Left cardiac atrium (tissue), 4 donors: ENCODE measurements around the gene SMAD4. TPM values are rescaled to one million over a fixed set of nuclear protein-coding genes. Genes with fewer than 3 reads are reported as not detected.
A peak's percentile ranks its signal among the peaks of the same experiment; 100 is the strongest.
"Not testable (repeated sequence)": the region's sequence is repeated elsewhere in the genome, so short reads cannot be mapped to it uniquely, and the experiment has no call there.

ENCODE experiments used
- ATAC-seq, 2 donors: fragments of 200-7000 bp; cut with Tn5 transposase; one replicate each; pipeline ENCODE4 v1.9.1; 2020; ENCODE audit warnings: mild to moderate bottlenecking in 2 of 2, moderate library complexity in 2 of 2
- DNase-seq: peaks from one replicate; pipeline ENCODE4 v3.0.0-alpha.2; 2020
- intact Hi-C, 2 donors: fragments of 100-400 bp; cut with DNase I; formaldehyde crosslinking; loops; one replicate each; pipeline versions ENCODE4 v1.14.1 to v1.15.1; 2022 to 2023
- total RNA-seq, 2 donors: library from RNA; stranded (reverse); fragmentation: NEBNext Ultra II Directional; extraction: Animal tissue kit (Norgen Biotek cat#: 25700); gene quantifications; one replicate each; pipeline ENCODE4 v1.2.1, GENCODE V29; 2021
- donor health status: DM: no; HTN: yes; CAD: no.
- donor health status: DM: no; HTN: yes; CAD: no; lungs with severe emphysema.
- donor health status: DM: yes; HTN: yes; CAD: no.
- donor health status: Dilated cardiomyopathy.

SMAD4 gene
- total RNA-seq, 2 donors from 2014 or later: 77.1 to 87.9 TPM

DNA sequence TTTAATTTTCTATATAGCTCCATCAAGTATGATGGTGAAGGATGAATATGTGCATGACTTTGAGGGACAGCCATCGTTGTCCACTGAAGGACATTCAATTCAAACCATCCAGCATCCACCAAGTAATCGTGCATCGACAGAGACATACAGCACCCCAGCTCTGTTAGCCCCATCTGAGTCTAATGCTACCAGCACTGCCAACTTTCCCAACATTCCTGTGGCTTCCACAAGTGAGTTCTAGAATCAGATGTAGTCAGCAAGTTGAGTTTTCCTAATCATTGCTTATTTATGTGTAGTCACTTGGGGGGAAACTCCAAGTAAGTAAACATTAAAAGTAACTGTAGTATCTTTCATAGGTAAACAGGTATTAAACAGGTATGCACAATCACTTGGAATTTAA lies 24.8 kb downstream of the SMAD4 start:
- ATAC-seq (no peak), DNase-seq (no peak)
- intact Hi-C loops: loop anchor here in 1 of 2 donors (5.0 kb wide), 1 partner anchor 232 kb away; the partner anchor contains the start of gene MRO

- DNase-seq: no peak
- intact Hi-C loops: no loop called here
- ATAC-seq: no peak
Measured at GRCh38 chr18:51059969-51060368, 30.0 kb downstream of the SMAD4 start.

- no peak for ATAC-seq
- no peak for DNase-seq
- intact Hi-C loops: no loop called here
Measured at GRCh38 chr18:51064256-51064655, 34.2 kb downstream of the SMAD4 start.

DNA sequence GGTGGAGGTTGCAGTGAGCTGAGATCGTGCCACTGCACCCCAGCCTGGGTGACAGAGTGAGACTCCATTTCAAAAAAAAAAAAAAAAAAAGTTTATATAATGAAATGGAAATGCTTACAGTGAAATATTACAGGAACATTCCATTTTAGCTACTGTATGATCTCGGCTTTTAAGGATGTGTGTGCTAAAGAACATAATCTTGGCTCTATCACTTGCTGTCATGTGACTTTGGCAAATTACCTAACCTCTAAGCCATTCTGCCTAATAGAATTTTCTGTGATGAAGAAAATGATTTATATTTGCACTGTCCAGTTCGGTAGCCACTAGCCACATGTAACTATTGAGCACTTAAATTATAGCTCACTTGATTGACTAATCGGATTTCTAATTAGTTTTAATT lies 36.3 kb downstream of the SMAD4 start:
- intact Hi-C loops: no loop called here
- DNase-seq (no peak), ATAC-seq (no peak)

DNA sequence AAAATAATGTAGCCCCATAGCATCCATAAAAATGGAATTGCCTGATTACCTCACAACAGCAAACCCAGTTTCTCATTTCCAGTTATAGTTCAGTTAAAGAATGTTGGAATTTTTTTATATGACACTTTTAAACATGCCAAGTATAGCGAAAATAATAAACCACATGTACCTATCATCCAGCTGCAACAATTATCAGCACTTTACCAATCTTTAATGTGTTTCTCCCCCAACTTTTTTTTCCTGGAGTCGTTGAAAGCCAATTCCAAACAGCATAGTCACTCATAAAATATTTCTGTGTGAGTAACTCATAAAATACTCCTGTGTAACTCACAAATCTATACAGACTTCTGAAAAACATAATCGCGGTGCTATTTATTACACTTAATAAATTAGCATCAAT lies 38.1 kb downstream of the SMAD4 start:
- no peak for DNase-seq
- intact Hi-C loops: no loop called here
- peak in 1 of 2 donors; percentile 40 for ATAC-seq

DNA sequence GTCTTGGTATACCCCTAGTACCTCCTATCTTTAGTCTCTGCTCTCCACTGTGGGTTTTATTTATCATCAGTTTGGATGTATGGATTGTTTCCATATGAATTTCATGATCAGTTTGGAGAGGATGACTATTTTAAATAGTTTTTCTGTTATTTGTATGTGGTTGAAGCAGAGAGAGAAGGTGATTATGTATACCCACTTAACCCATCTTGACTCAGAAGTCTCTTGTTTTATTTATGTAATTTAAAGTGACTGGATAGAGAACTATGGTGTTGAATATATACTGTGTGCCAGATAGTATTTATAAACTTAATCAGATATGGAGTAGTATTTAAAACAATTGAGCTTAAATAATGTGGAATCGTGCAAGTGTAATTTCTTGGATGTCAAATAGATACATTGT lies 39.9 kb downstream of the SMAD4 start:
- ATAC-seq (no peak), DNase-seq (no peak)
- intact Hi-C loops: no loop called here

- intact Hi-C loops: no loop called here
- DNase-seq (no peak), ATAC-seq (peak in 1 of 2 donors; percentile 80)
Measured at GRCh38 chr18:51070545-51070944, 40.5 kb downstream of the SMAD4 start.

- DNase-seq (no peak), ATAC-seq (no peak)
- intact Hi-C loops: no loop called here
Measured at GRCh38 chr18:51072586-51073313, 42.7 kb downstream of the SMAD4 start.

DNA sequence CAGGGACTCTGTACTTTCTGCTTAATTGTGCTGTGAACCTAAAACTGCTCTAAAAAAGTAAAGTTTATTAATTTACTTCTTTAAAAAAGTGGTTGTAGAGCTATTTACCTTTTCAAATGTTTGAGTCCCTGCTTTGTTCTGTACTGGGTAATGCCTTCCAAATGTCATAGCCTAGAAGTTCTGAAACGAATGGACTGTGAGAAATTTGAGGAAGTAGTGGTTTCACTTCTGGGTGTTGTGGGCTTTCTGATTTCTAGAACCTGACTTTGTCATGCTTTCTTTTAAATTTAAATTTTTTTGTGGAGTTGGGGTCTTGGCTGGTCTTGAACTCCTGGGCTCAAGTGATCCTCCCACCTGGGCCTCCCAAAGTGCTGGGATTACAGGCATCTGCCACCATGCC lies 44.6 kb downstream of the SMAD4 start:
- intact Hi-C loops: no loop called here
- DNase-seq (no peak), ATAC-seq (no peak)

GRCh38 chr18:51076503-51076902 lies 46.5 kb downstream of the SMAD4 start:
- DNase-seq (no peak), ATAC-seq (peak in 1 of 2 donors; percentile 27)
- intact Hi-C loops: no loop called here

GRCh38 chr18:51077217-51077616 lies 47.2 kb downstream of the SMAD4 start:
- ATAC-seq: peak in 1 of 2 donors; percentile 38
- DNase-seq: no peak
- intact Hi-C loops: no loop called here

GRCh38 chr18:51078026-51078425 lies 48.0 kb downstream of the SMAD4 start:
- DNase-seq: no peak
- intact Hi-C loops: no loop called here
- no peak for ATAC-seq

DNA sequence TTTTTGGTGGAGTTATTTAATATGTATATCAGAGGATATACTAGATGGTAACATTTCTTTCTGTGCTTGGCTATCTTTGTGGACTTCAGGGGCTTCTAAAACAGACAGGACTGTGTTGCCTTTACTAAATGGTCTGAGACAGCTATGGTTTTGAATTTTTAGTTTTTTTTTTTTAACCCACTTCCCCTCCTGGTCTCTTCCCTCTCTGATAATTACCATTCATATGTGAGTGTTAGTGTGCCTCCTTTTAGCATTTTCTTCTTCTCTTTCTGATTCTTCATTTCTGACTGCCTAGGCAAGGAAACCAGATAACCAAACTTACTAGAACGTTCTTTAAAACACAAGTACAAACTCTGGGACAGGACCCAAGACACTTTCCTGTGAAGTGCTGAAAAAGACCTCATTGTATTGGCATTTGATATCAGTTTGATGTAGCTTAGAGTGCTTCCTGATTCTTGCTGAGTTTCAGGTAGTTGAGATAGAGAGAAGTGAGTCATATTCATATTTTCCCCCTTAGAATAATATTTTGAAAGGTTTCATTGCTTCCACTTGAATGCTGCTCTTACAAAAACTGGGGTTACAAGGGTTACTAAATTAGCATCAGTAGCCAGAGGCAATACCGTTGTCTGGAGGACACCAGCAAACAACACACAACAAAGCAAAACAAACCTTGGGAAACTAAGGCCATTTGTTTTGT lies 52.7 kb downstream of the SMAD4 start:
- DNase-seq: no peak
- no peak for ATAC-seq
- intact Hi-C loops: no loop called here

DNA sequence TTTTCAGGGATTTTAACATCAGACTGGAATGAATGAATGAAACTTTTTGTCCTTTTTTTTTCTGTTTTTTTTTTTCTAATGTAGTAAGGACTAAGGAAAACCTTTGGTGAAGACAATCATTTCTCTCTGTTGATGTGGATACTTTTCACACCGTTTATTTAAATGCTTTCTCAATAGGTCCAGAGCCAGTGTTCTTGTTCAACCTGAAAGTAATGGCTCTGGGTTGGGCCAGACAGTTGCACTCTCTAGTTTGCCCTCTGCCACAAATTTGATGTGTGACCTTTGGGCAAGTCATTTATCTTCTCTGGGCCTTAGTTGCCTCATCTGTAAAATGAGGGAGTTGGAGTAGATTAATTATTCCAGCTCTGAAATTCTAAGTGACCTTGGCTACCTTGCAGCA lies 53.4 kb downstream of the SMAD4 start:
- no peak for ATAC-seq
- no peak for DNase-seq
- intact Hi-C loops: no loop called here

GRCh38 chr18:51088410-51088809 lies 58.4 kb downstream of the SMAD4 start:
- ATAC-seq: no peak

GRCh38 chr18:51089691-51090090 lies 59.7 kb downstream of the SMAD4 start:
- intact Hi-C loops: no loop called here
- DNase-seq (no peak), ATAC-seq (no peak)

More at GRCh38 chr18:51088410-51088809, 58.4 kb downstream of the SMAD4 start:
- no peak for DNase-seq
- intact Hi-C loops: no loop called here

DNA sequence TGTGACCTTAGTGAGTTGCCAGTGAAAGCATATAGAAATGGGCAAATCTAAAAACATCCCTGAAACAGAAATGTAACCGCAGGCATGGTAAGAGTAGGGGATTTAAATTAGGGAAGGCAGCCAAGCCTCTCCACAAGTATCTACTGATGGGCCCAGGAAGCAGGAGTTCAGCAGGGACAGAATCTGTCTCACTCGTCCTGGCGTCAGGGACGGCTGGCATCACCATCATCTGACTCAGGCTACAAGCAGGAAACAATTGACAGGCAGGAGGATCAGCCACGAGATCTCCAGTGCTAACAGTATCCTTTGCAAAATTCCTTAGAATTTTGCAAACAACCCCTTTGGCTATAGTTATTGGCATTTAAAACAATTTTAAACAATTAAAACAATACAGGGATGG lies 61.3 kb downstream of the SMAD4 start:
- intact Hi-C loops: no loop called here
- DNase-seq (no peak), ATAC-seq (peak; percentile 23 to 78)

- ATAC-seq: no peak
- no peak for DNase-seq
- intact Hi-C loops: no loop called here
Measured at GRCh38 chr18:51092117-51092516, 62.1 kb downstream of the SMAD4 start.

DNA sequence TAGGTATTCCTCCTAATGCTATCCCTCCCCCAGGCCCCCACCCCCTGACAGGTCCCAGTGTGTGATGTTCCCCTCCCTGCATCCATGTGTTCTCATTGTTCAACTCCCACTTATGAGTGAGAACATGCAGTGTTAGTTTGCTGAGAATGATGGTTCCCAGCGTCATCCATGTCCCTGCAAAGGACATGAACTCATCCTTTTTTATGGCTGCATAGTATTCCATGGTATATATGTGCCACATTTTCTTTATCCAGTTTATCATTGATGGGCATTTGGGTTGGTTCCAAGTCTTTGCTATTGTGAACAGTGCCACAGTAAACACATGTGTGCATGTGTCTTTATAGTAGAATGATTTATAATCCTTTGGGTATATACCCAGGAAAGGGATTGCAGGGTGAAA lies 63.0 kb downstream of the SMAD4 start:
- ATAC-seq, DNase-seq, intact Hi-C loops: not testable (repeated sequence)

- DNase-seq: no peak
- no peak for ATAC-seq
- intact Hi-C loops: no loop called here
Measured at GRCh38 chr18:51097021-51097822, 67.2 kb downstream of the SMAD4 start.
